ENCODE results near the gene GRWD1.

Gene GRWD1

DNA sequence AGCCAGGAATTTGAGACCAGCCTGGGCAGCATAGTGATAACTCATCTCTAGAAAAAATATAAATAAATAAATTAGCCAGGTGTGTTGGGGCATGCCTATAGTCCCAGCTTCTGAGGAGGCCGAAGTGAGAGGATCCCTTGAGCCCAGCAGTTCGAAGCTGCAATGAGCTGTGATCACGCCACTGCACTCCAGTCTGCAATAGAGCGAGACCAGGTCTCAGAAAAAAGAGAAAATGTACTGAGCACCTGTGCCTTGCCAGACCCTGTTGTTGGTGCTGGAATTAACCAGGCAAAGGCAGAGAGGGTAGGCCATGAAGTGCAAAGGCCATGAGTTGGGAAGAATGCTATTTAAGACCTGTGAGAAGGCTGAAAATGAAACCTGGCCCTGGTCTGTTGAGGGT lies 26.1 kb downstream of the GRWD1 start:
- Histone ChIP-seq H3K4me3 (no peak overlapping the region), H3K9me3 (no peaks in the 10 kb centered on the region), H3K36me3 (replicated peaks) (peaks cover 66% of the 10 kb centered on the region), H3K27me3 (ENCODE audit: low read depth) (no peaks in the 10 kb centered on the region), H3K4me1 (peaks cover 3% of the 10 kb centered on the region)
- in situ Hi-C loops (cut with MboI; ENCODE audit: low sequenced_read_pairs): no loop called here
- DNase-seq (ENCODE audit: low spot score in 2 of 2): no peak

DNA sequence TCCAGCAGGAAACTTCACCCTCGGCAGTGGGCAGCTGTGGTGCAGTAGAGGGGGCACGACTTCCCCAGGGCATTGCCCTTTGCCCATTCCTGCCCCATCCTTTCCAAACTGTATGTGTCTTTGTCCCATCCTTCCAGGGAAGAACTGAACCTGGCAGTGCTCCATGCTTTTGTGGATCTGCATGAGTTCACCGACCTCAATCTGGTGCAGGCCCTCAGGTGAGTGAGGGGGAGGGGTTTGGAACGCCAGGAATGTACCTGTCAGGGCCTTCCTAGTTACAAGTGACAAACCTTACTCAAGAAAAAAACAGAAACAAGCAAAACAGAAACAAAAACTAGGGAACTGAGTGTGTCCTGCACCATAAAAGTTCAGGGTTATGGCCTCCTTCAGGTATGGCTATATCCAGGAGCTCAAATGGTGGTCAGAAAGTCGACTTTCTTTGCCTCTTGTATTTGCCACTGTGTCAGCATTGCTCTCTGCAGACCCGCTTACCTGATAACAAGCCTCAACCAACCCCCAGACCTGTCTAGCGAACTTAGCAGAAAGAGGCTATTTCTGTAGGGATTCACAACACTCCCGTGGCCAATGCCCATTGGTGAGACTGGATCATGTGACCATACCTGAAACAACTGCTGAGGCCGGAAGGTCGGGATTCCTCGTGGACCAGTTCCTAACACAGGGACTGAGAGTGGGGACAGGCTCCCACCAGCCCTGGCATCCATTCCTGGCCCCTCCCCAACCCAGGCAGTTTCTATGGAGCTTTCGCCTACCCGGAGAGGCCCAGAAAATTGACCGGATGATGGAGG lies 27.6 kb downstream of the GRWD1 start:
- H3K27me3 ChIP-seq (ENCODE audit: low read depth): no peaks in the 10 kb centered on the region
- no peak for DNase-seq (ENCODE audit: low spot score in 2 of 2)
- in situ Hi-C loops (cut with MboI; ENCODE audit: low sequenced_read_pairs): no loop called here
- H3K4me1 ChIP-seq: no peaks in the 10 kb centered on the region; the same call in none of the 2 replicates
- H3K9me3 ChIP-seq: no peaks in the 10 kb centered on the region
- no peak overlapping the region for H3K4me3 ChIP-seq
- H3K36me3 ChIP-seq (replicated peaks): peaks cover 81% of the 10 kb centered on the region

DNA sequence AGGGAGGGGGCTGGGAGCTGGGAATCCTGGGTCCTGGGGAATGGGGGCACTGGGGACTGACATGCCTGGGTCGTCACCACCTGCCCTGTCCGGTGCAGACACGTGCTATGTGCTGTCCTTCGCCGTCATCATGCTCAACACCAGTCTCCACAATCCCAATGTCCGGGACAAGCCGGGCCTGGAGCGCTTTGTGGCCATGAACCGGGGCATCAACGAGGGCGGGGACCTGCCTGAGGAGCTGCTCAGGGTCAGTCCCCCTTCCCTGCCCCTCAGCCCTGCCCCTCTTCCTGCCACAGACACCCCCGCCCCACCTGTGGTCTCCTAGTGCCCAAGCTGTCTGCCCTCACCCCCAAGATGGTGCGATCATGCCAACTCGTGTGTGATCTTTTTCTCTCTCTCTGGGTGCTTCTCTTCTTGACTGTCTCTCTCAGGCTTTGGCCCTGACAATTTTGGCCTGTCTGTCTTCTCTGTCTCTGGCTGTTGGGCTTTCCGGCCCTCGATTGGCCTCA lies 28.4 kb downstream of the GRWD1 start:
- no peak overlapping the region for H3K4me3 ChIP-seq
- H3K36me3 ChIP-seq (replicated peaks): peaks cover 83% of the 10 kb centered on the region
- H3K27me3 ChIP-seq (ENCODE audit: low read depth): no peaks in the 10 kb centered on the region
- no peaks in the 10 kb centered on the region for H3K9me3 ChIP-seq
- in situ Hi-C loops (cut with MboI; ENCODE audit: low sequenced_read_pairs): no loop called here
- no peak for DNase-seq (ENCODE audit: low spot score in 2 of 2)
- no peaks in the 10 kb centered on the region; the same call in 1 of the 2 replicates for H3K4me1 ChIP-seq

DNA sequence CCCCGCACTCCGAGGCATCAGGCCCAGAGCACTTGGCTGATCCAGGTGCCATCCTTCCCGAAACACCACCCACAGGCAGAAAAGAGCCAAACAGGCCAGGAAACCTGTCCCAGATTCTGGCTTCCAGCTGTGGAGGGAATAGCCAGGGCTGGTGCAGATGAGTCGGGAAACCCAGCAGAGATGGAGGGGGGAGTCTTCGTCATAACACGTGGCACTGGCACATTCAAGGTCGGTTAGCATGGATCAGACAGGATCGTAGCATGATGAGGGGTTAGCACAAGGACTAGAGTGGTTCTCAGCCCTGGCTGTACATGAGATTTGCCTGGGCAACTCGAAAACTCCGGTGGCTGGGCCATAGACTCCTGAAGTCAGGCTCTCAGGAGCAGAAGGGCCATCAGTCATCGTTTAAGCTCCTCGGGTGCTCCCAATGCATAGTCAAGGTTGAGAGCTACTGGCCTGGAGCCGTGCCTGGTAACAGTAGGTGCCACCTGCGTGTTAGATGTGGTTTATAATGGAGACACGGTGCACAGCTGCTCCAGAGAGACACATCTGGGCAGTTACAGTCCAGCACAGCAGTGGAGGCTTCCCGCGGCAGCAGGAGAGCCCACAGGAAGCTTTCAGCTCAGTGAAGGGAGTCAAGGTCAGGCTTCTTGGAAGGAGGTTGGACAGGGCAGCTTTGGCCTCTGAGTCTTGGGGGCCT lies 29.7 kb downstream of the GRWD1 start:
- in situ Hi-C loops (cut with MboI; ENCODE audit: low sequenced_read_pairs): no loop called here
- Histone ChIP-seq H3K4me1 (no peaks in the 10 kb centered on the region), H3K36me3 (replicated peaks) (peaks cover 87% of the 10 kb centered on the region), H3K27me3 (ENCODE audit: low read depth) (no peaks in the 10 kb centered on the region), H3K4me3 (no peak overlapping the region), H3K9me3 (no peaks in the 10 kb centered on the region)
- no peak for DNase-seq (ENCODE audit: low spot score in 2 of 2)

DNA sequence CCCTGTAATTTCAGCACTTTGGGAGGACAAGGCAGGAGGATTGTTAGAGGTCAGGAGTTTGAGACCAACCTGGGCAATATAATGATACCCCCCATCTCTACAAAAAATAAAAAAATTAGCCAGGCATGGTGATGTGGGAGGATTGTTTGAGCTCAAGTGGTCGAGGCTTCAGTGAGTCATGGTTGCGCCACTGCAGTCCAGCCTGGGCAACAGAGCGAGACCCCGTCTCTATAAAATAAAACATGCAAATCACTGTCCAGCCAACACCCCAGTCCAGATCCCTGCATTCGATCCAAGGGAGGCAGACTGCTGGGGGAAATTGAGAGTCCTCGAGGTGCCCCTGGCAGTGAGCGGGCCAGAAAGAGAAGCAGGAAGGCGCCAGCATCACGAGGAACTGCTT lies 30.4 kb downstream of the GRWD1 start:
- H3K9me3 ChIP-seq: no peaks in the 10 kb centered on the region
- in situ Hi-C loops (cut with MboI; ENCODE audit: low sequenced_read_pairs): no loop called here
- H3K4me3 ChIP-seq: no peak overlapping the region
- peaks cover 81% of the 10 kb centered on the region for H3K36me3 ChIP-seq (replicated peaks)
- DNase-seq (ENCODE audit: low spot score in 2 of 2): no peak
- H3K27me3 ChIP-seq (ENCODE audit: low read depth): no peaks in the 10 kb centered on the region
- H3K4me1 ChIP-seq: no peaks in the 10 kb centered on the region

DNA sequence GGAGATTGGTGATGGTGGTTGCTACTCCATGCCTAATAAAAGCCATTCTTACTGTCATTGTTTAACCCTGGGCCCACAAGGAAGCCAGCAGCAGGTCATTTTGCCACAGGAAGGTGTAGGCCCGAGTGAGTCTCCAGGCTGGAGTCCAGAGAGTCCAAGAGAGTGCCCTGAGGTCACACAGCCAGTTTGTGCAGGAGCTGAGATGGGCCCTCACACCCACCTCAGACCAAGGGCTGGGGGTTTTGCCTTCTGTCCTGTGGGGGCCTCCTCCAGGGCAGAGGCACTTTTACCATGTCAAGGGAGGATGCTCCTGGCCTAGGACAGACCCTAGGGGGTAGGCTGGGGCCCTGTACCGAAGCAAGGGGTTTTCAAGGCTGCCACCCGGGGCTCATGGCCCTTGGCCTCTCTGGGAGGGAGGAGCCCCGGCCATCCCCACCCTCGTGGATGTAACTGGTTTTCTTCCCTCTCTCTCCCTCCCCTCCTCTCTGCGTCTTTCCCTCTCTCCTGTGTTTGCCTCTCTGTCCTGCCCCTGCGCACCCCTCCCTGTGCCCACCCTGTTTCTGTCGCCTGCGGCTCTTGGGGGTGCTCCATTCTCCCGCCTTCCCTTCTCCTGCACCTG lies 31.4 kb downstream of the GRWD1 start:
- in situ Hi-C loops (cut with MboI; ENCODE audit: low sequenced_read_pairs): no loop called here
- no peaks in the 10 kb centered on the region for H3K9me3 ChIP-seq
- no peak for DNase-seq (ENCODE audit: low spot score in 2 of 2)
- peaks cover 74% of the 10 kb centered on the region for H3K36me3 ChIP-seq (replicated peaks)
- H3K4me3 ChIP-seq: no peak overlapping the region
- no peaks in the 10 kb centered on the region for H3K27me3 ChIP-seq (ENCODE audit: low read depth)
- no peaks in the 10 kb centered on the region for H3K4me1 ChIP-seq

DNA sequence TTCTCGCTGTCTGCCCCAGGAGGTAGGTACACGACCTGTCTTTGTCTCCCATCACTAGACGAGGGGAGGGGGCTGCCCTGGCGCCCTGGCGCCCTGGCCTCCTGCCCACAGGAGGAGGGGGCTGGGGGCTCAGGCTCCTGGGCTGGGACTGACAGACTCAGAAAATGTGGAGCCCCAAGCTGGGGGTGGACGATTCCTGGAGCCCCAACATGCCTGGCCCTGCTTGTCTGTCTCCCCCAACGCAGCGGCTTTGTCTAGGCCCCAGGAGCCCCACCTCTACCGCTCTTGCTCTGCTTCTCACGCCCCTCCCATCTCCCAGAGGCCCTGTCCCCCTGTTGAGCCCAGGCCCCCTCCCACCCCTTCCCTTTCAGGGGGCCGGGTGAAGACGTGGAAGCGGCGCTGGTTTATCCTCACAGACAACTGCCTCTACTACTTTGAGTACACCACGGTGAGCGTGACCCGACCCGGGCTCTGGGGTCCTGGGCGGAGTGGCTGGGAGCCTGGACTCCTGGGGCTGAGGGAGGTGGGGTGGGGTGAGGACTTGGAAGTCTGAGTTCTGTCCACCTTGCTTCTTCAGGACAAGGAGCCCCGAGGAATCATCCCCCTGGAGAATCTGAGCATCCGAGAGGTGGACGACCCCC lies 32.0 kb downstream of the GRWD1 start:
- Histone ChIP-seq H3K4me3 (no peak overlapping the region), H3K4me1 (no peaks in the 10 kb centered on the region), H3K27me3 (ENCODE audit: low read depth) (no peaks in the 10 kb centered on the region), H3K9me3 (no peaks in the 10 kb centered on the region), H3K36me3 (replicated peaks) (peaks cover 70% of the 10 kb centered on the region)
- no peak for DNase-seq (ENCODE audit: low spot score in 2 of 2)
- in situ Hi-C loops (cut with MboI; ENCODE audit: low sequenced_read_pairs): no loop called here

DNA sequence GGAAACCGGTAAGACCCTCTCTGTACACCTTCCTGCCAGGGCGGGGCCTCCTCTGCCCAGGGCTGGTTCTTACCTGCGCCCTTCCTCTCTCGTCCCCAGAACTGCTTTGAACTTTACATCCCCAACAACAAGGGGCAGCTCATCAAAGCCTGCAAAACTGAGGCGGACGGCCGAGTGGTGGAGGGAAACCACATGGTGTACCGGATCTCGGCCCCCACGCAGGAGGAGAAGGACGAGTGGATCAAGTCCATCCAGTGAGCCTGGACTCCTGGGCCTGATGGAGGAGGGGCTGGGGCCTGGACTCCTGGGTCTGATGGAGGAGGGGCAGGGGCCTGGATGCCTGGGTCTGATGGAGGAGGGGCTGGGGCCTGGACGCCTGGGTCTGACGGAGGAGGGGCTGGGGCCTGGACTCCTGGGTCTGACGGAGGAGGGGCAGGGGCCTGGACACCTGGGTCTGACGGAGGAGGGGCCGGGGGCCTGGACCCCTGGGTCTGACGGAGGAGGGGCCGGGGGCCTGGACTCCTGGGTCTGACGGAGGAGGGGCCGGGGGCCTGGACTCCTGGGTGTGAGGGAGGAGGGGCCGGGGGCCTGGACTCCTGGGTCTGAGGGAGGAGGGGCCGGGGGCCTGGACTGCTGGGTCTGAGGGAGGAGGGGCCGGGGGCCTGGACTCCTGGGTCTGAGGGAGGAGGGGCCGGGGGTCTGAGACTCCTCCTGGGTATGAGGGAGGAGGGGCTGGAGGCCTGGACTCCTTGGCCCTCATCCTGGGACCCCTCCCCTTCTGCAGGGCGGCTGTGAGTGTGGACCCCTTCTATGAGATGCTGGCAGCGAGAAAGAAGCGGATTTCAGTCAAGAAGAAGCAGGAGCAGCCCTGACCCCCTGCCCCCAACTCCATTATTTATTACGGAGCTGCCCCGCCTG lies 32.8 kb downstream of the GRWD1 start:
- H3K9me3 ChIP-seq: no peaks in the 10 kb centered on the region
- in situ Hi-C loops (cut with MboI; ENCODE audit: low sequenced_read_pairs): no loop called here
- no peaks in the 10 kb centered on the region for H3K4me1 ChIP-seq
- peaks cover 62% of the 10 kb centered on the region for H3K36me3 ChIP-seq (replicated peaks)
- H3K4me3 ChIP-seq: no peak overlapping the region
- no peaks in the 10 kb centered on the region for H3K27me3 ChIP-seq (ENCODE audit: low read depth)
- DNase-seq (ENCODE audit: low spot score in 2 of 2): no peak

DNA sequence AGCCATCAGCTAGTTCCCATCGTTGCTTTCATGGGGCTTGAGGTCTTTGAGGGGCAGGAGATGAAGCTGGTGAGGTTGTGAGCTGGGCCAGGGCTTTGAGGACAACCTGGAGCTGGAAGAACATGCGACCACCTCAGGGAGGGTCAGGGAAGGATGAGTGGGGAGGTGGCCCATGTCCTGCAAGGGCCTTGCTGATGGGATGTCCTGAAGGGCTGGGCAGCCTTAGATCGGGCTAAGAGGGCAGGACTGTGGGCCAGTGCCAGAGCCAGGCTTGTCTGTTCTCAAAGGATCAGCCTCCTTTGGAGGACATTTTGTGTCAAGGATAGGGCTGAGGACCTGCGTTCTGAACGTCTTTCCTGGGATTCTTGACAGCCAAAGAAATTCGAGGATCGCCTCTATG lies 33.9 kb downstream of the GRWD1 start:
- Histone ChIP-seq H3K4me3 (no peak overlapping the region), H3K9me3 (no peaks in the 10 kb centered on the region), H3K36me3 (replicated peaks) (peaks cover 51% of the 10 kb centered on the region), H3K27me3 (ENCODE audit: low read depth) (no peaks in the 10 kb centered on the region), H3K4me1 (no peaks in the 10 kb centered on the region)
- DNase-seq (ENCODE audit: low spot score in 2 of 2): no peak
- in situ Hi-C loops (cut with MboI; ENCODE audit: low sequenced_read_pairs): no loop called here

DNA sequence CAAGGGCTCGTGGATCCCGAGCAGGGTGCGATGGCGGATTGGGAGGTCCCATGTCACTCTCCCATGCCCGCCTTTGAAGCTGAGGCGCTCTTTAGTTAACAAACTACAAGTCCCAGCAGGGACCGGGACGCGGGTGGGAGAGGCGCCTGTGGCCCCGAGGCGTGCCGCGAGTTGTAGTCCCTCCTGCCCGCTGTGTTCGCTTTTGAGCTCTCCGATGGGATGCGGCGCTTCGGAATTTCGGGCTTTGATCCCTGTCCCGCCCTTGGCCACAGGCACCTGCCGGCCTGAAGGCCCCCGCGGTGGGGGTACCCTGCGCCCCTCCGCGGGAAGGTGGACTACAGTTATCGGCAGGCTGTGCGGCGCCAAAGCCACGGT lies 34.4 kb downstream of the GRWD1 start:
- Histone ChIP-seq H3K27me3 (ENCODE audit: low read depth) (no peaks in the 10 kb centered on the region), H3K4me3 (no peak overlapping the region), H3K9me3 (no peaks in the 10 kb centered on the region), H3K4me1 (no peaks in the 10 kb centered on the region), H3K36me3 (replicated peaks) (peaks cover 46% of the 10 kb centered on the region)
- DNase-seq (ENCODE audit: low spot score in 2 of 2): no peak
- in situ Hi-C loops (cut with MboI; ENCODE audit: low sequenced_read_pairs): no loop called here

DNA sequence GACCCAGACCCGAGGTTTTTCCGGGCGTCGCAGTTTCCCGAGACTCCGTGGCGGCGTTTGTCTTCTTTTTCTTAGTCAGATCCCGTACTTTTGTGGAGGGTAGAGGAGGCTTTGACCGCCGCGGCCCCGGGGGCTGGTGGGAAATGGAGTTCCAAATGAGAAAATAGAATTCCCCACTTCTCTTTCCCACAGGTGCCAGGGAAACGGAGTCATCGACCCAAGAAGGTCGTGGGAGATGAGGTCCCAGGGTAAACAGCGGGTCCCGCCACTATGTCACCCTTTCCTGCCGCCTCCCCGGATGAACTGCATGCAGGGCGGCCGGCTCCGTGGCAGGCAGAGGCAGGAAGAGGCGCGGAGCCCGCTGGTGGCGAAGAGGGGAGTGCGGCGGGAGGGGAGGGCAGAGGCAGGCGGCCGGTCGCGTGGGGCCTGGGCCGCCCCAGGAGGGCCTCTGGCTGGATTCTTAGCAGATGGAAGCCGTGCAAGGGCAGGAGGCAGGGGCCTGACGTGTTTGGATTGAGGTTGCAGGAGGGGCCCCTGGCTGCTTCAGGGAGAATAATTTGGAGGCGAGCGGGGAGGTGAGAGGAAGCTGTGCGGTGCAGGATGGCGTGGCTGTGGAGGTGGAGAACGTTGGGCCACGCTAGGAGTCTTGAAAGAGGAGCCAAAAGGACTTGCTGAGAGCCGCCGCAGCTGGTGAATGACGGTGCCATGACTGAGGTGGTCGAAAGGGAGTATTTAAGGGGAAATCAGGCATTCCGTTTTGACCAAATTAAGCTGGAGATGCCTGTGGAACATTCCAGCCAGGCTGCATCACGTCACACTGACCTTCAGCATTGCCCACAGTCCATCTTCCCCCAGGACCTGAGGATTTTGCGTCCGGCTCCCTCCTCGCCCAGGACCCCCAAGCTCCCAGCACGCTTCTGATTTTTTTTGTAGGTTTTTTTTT lies 35.0 kb downstream of the GRWD1 start:
- Histone ChIP-seq H3K4me3 (no peak overlapping the region), H3K27me3 (ENCODE audit: low read depth) (no peaks in the 10 kb centered on the region), H3K4me1 (no peaks in the 10 kb centered on the region), H3K36me3 (replicated peaks) (peaks cover 40% of the 10 kb centered on the region), H3K9me3 (no peaks in the 10 kb centered on the region)
- in situ Hi-C loops (cut with MboI; ENCODE audit: low sequenced_read_pairs): no loop called here
- DNase-seq (ENCODE audit: low spot score in 2 of 2): no peak
